Activated CD4-positive, alpha-beta T cell treated with anti-CD3 and anti-CD28 coated beads, Interleukin-2, amount 10 ng/mL, durations not matched to agents 7 days and 5 days (primary cell): ENCODE data around the gene SECISBP2. TPM values are rescaled to one million over a fixed set of nuclear protein-coding genes. Genes with fewer than 3 reads are reported as not detected.

Source experiments
- CTCF ChIA-PET: fragments of 350-600 bp; sonication (Branson Sonifier 250); formaldehyde crosslinking; loops from one replicate; lab custom pipeline; 2021; ENCODE audit warnings: antibody characterized with exemption; lab: Charles Lee
- POLR2A ChIA-PET: fragments of 350-600 bp; sonication (Branson Sonifier 250); formaldehyde crosslinking; loops from one replicate; lab custom pipeline; 2021; ENCODE audit warnings: antibody characterized with exemption; lab: Charles Lee
- DNase-seq: peaks from one replicate; pipeline ENCODE4 v3.0.0-alpha.2; 2020
- H3K27ac Mint-ChIP-seq: one replicate; pipeline ENCODE4 v1.8.0; 2021; ENCODE audit warnings: mild to moderate bottlenecking, moderate library complexity, mixed read lengths
- H3K27me3 Mint-ChIP-seq: one replicate; pipeline ENCODE4 v1.8.0; 2021; ENCODE audit warnings: mixed read lengths
- H3K36me3 Mint-ChIP-seq: one replicate; pipeline ENCODE4 v1.8.0; 2021; ENCODE audit warnings: low read depth, mixed read lengths
- H3K4me1 Mint-ChIP-seq: one replicate; pipeline ENCODE4 v1.8.0; 2021; ENCODE audit warnings: mixed read lengths
- H3K4me3 Mint-ChIP-seq: one replicate; pipeline ENCODE4 v1.8.0; 2021; ENCODE audit warnings: mild to moderate bottlenecking, moderate library complexity, mixed read lengths
- H3K9me3 Mint-ChIP-seq: one replicate; pipeline ENCODE4 v1.8.0; 2021; ENCODE audit warnings: mixed read lengths
- total RNA-seq, 2 experiments: library from RNA; stranded (reverse); gene quantifications; one replicate each; pipeline ENCODE4 v1.2.3, GENCODE V29; 2021

The SECISBP2 gene
- total RNA-seq, 2 experiments from 2014 or later = 43.4 to 46.0 TPM

GRCh38 chr9:89352874-89353649 lies 34.8 kb downstream of the SECISBP2 start:
- H3K4me3 Mint-ChIP-seq = no peak overlapping the region
- H3K4me1 Mint-ChIP-seq = peaks cover 31% of the 10 kb centered on the region
- no peaks in the 10 kb centered on the region for H3K27me3 Mint-ChIP-seq
- peak overlapping the region; percentile 86 for H3K27ac Mint-ChIP-seq
- peaks cover 80% of the 10 kb centered on the region for H3K36me3 Mint-ChIP-seq
- ChIA-PET CTCF (interaction anchor here (0.8 kb wide), 1 partner anchor 196 kb away, joined by 3 read pairs; no protein-coding TSS in a partner anchor), POLR2A (no interaction called here)
- DNase-seq = no peak
- no peaks in the 10 kb centered on the region for H3K9me3 Mint-ChIP-seq

GRCh38 chr9:89353989-89354388 lies 35.7 kb downstream of the SECISBP2 start:
- DNase-seq = no peak
- Mint-ChIP-seq H3K27ac (peak overlapping the region; percentile 86), H3K4me3 (no peak overlapping the region), H3K4me1 (peaks cover 31% of the 10 kb centered on the region), H3K27me3 (no peaks in the 10 kb centered on the region), H3K9me3 (no peaks in the 10 kb centered on the region), H3K36me3 (peaks cover 77% of the 10 kb centered on the region)
- ChIA-PET CTCF (interaction anchor here (0.9 kb wide), 1 partner anchor 9 kb away, joined by 3 read pairs; no protein-coding TSS in a partner anchor), POLR2A (no interaction called here)

- Mint-ChIP-seq H3K4me1 (peaks cover 31% of the 10 kb centered on the region), H3K27me3 (no peaks in the 10 kb centered on the region), H3K36me3 (peaks cover 77% of the 10 kb centered on the region), H3K9me3 (no peaks in the 10 kb centered on the region), H3K27ac (no peak overlapping the region), H3K4me3 (no peak overlapping the region)
- CTCF ChIA-PET = interaction anchor here (0.9 kb wide), 1 partner anchor 8 kb away, joined by 3 read pairs; no protein-coding TSS in a partner anchor
- no peak for DNase-seq
- POLR2A ChIA-PET = no interaction called here
Observed at GRCh38 chr9:89354471-89354870, 36.2 kb downstream of the SECISBP2 start.

- Mint-ChIP-seq H3K27ac (no peak overlapping the region), H3K9me3 (no peaks in the 10 kb centered on the region), H3K27me3 (no peaks in the 10 kb centered on the region), H3K36me3 (peaks cover 75% of the 10 kb centered on the region), H3K4me3 (no peak overlapping the region), H3K4me1 (peaks cover 30% of the 10 kb centered on the region)
- DNase-seq = peak; percentile 3
- ChIA-PET CTCF (interaction anchor here (1.1 to 2.8 kb wide), 5 partner anchors 8 to 51 kb away, joined by 3 to 11 read pairs (median 7); partner anchors contain the start of gene SECISBP2), POLR2A (no interaction called here)
Observed at GRCh38 chr9:89356782-89357181, 38.5 kb downstream of the SECISBP2 start.

GRCh38 chr9:89357331-89358197 lies 39.3 kb downstream of the SECISBP2 start:
- DNase-seq = peak; percentile 8
- H3K36me3 Mint-ChIP-seq = peaks cover 71% of the 10 kb centered on the region

GRCh38 chr9:89358376-89358916 lies 40.1 kb downstream of the SECISBP2 start:
- H3K4me3 Mint-ChIP-seq = no peak overlapping the region
- POLR2A ChIA-PET = no interaction called here
- peak overlapping the region; percentile 42 for H3K27ac Mint-ChIP-seq
- DNase-seq = no peak
- no peaks in the 10 kb centered on the region for H3K27me3 Mint-ChIP-seq
- H3K36me3 Mint-ChIP-seq = peaks cover 72% of the 10 kb centered on the region
- H3K9me3 Mint-ChIP-seq = no peaks in the 10 kb centered on the region
- peaks cover 15% of the 10 kb centered on the region for H3K4me1 Mint-ChIP-seq
- CTCF ChIA-PET = interaction anchor here (0.8 to 2.8 kb wide), 7 partner anchors 8 to 40 kb away, joined by 3 to 11 read pairs (median 6); partner anchors contain the start of gene SECISBP2

More at GRCh38 chr9:89357331-89358197, 39.3 kb downstream of the SECISBP2 start:
- ChIA-PET CTCF (interaction anchor here (0.8 to 2.8 kb wide), 9 partner anchors 9 to 50 kb away, joined by 3 to 11 read pairs (median 4); partner anchors contain the start of gene SECISBP2), POLR2A (interaction anchor here (0.7 kb wide), 1 partner anchor 37 kb away, joined by 3 read pairs; no protein-coding TSS in a partner anchor)
- no peaks in the 10 kb centered on the region for H3K27me3 Mint-ChIP-seq
- H3K4me3 Mint-ChIP-seq = no peak overlapping the region
- peaks cover 23% of the 10 kb centered on the region for H3K4me1 Mint-ChIP-seq
- H3K9me3 Mint-ChIP-seq = no peaks in the 10 kb centered on the region
- H3K27ac Mint-ChIP-seq = peak overlapping the region; percentile 58

- POLR2A ChIA-PET = no interaction called here
Observed at GRCh38 chr9:89358985-89359384, 40.7 kb downstream of the SECISBP2 start.

GRCh38 chr9:89359751-89360261 lies 41.5 kb downstream of the SECISBP2 start:
- Mint-ChIP-seq H3K27me3 (no peaks in the 10 kb centered on the region), H3K4me3 (no peak overlapping the region), H3K4me1 (peaks cover 12% of the 10 kb centered on the region), H3K9me3 (no peaks in the 10 kb centered on the region), H3K36me3 (peaks cover 58% of the 10 kb centered on the region), H3K27ac (no peak overlapping the region)
- DNase-seq = no peak
- CTCF ChIA-PET = interaction anchor here (1.4 to 2.8 kb wide), 3 partner anchors 11 to 33 kb away, joined by 3 to 11 read pairs (median 3); no protein-coding TSS in a partner anchor
- POLR2A ChIA-PET = no interaction called here

More at GRCh38 chr9:89358985-89359384, 40.7 kb downstream of the SECISBP2 start:
- no peak for DNase-seq
- H3K27me3 Mint-ChIP-seq = no peaks in the 10 kb centered on the region
- CTCF ChIA-PET = interaction anchor here (0.9 to 2.8 kb wide), 4 partner anchors 11 to 40 kb away, joined by 4 to 11 read pairs (median 6); partner anchors contain the start of gene SECISBP2
- H3K4me1 Mint-ChIP-seq = peaks cover 12% of the 10 kb centered on the region
- H3K27ac Mint-ChIP-seq = no peak overlapping the region
- peaks cover 66% of the 10 kb centered on the region for H3K36me3 Mint-ChIP-seq
- no peak overlapping the region for H3K4me3 Mint-ChIP-seq
- H3K9me3 Mint-ChIP-seq = no peaks in the 10 kb centered on the region

- ChIA-PET POLR2A (no interaction called here), CTCF (interaction anchor here (0.9 to 1.7 kb wide), 5 partner anchors 15 to 233 kb away, joined by 3 to 5 read pairs (median 3); no protein-coding TSS in a partner anchor)
- no peaks in the 10 kb centered on the region for H3K27me3 Mint-ChIP-seq
- peaks cover 12% of the 10 kb centered on the region for H3K4me1 Mint-ChIP-seq
- H3K36me3 Mint-ChIP-seq = peaks cover 52% of the 10 kb centered on the region
- H3K4me3 Mint-ChIP-seq = no peak overlapping the region
- no peaks in the 10 kb centered on the region for H3K9me3 Mint-ChIP-seq
- DNase-seq = no peak
- no peak overlapping the region for H3K27ac Mint-ChIP-seq
Observed at GRCh38 chr9:89360465-89360864, 42.2 kb downstream of the SECISBP2 start.

GRCh38 chr9:89361031-89361430 lies 42.7 kb downstream of the SECISBP2 start:
- Mint-ChIP-seq H3K4me3 (no peak overlapping the region), H3K27ac (no peak overlapping the region), H3K4me1 (peaks cover 12% of the 10 kb centered on the region), H3K9me3 (no peaks in the 10 kb centered on the region), H3K27me3 (no peaks in the 10 kb centered on the region), H3K36me3 (peaks cover 49% of the 10 kb centered on the region)
- ChIA-PET POLR2A (no interaction called here), CTCF (interaction anchor here (0.9 to 1.7 kb wide), 5 partner anchors 16 to 233 kb away, joined by 3 to 5 read pairs (median 3); no protein-coding TSS in a partner anchor)
- DNase-seq = no peak

GRCh38 chr9:89361816-89362646 lies 43.7 kb downstream of the SECISBP2 start:
- POLR2A ChIA-PET = no interaction called here
- no peak for DNase-seq
- Mint-ChIP-seq H3K9me3 (no peaks in the 10 kb centered on the region), H3K4me3 (no peak overlapping the region), H3K27me3 (no peaks in the 10 kb centered on the region), H3K36me3 (peaks cover 44% of the 10 kb centered on the region), H3K4me1 (peaks cover 12% of the 10 kb centered on the region), H3K27ac (peak overlapping the region; percentile 9)
- CTCF ChIA-PET = interaction anchor here (1.0 to 1.7 kb wide), 3 partner anchors 8 to 43 kb away, joined by 3 to 4 read pairs (median 3); no protein-coding TSS in a partner anchor
